Measurements from ENCODE around the gene RNU11.
A peak's percentile ranks its signal among the peaks of the same experiment; 100 is the strongest.
"Not testable (repeated sequence)": the region's sequence is repeated elsewhere in the genome, so short reads cannot be mapped to it uniquely, and the experiment has no call there.

Gene RNU11

GRCh38 chr1:28663871-28664470 is 15.6 kb downstream of the RNU11 start:
- DNase-seq (ENCODE audit: low spot score) = peak; percentile 28

GRCh38 chr1:28666806-28667205 is 18.4 kb downstream of the RNU11 start:
- no peak for DNase-seq (ENCODE audit: low spot score)

GRCh38 chr1:28668191-28668955 is 20.0 kb downstream of the RNU11 start, which contains the start of gene GMEB1:
Gene GMEB1, plus strand, starts transcription at chr1:28668784. Its CDS starts 14,829 bp downstream, at chr1:28683613.
- DNase-seq (ENCODE audit: low spot score) = peak; percentile 89

- DNase-seq (ENCODE audit: low spot score) = peak; percentile 21
Observed at GRCh38 chr1:28668956-28669723, 20.7 kb downstream of the RNU11 start.

- DNase-seq (ENCODE audit: low spot score) = no peak
Observed at GRCh38 chr1:28671254-28671780, 22.9 kb downstream of the RNU11 start.

GRCh38 chr1:28672971-28673370 is 24.6 kb downstream of the RNU11 start:
- not testable (repeated sequence) for DNase-seq (ENCODE audit: low spot score)

GRCh38 chr1:28675924-28676257 is 27.5 kb downstream of the RNU11 start:
- DNase-seq (ENCODE audit: low spot score) = no peak

- DNase-seq (ENCODE audit: low spot score) = no peak
Observed at GRCh38 chr1:28680151-28680550, 31.8 kb downstream of the RNU11 start.

- peak; percentile 11 for DNase-seq (ENCODE audit: low spot score)
Observed at GRCh38 chr1:28682840-28683239, 34.4 kb downstream of the RNU11 start.

GRCh38 chr1:28684937-28685336 is 36.5 kb downstream of the RNU11 start:
- DNase-seq (ENCODE audit: low spot score) = no peak

GRCh38 chr1:28691627-28692026 is 43.2 kb downstream of the RNU11 start:
- not testable (repeated sequence) for DNase-seq (ENCODE audit: low spot score)

Data from Ammon's horn (tissue), 1 donor.